Measurements from ENCODE around the gene CTIF. TPM values are rescaled to one million over a fixed set of nuclear protein-coding genes. Genes with fewer than 3 reads are reported as not detected.

The CTIF gene
- total and polyA plus RNA-seq, 12 donors: 44.5 to 74.1 (median 58.9) TPM

GRCh38 chr18:48541026-48541746, 2.4 kb downstream of the CTIF start:
- TF ChIP-seq CTCF (IDR thresholded peaks at IDR 0.05): peak in 1 of 9 donors; percentile 13
- DNase-seq (peak; percentile 73 to 84), ATAC-seq (peak; percentile 50 to 77 (median 70))
- Histone ChIP-seq H3K27ac (peak overlapping the region; percentile 89 to 97 (median 95)), H3K36me3 (no peaks in the 10 kb centered on the region), H3K27me3 (no peaks in the 10 kb centered on the region), H3K9me3 (no peaks in the 10 kb centered on the region), H3K4me1 (peaks cover 11 to 57% (median 43%) of the 10 kb centered on the region in 9 donors), H3K4me3 (peak overlapping the region; percentile 72 to 90 (median 88))
- intact Hi-C loops (cut with DNase I): loop anchor here in 6 of 10 donors (5.0 to 10.0 kb wide), 7 partner anchors 41 to 124 kb away; no protein-coding TSS in a partner anchor
- 1% methylated on average over 62 of the region's 62 CpGs for WGBS, 2 donors

GRCh38 chr18:48541747-48542400, 3.0 kb downstream of the CTIF start:
- Histone ChIP-seq H3K4me3 (peak overlapping the region in 7 of 10 donors; percentile 75 to 90 (median 89)), H3K9me3 (no peaks in the 10 kb centered on the region), H3K27ac (peak overlapping the region; percentile 89 to 97 (median 95)), H3K4me1 (peaks cover 11 to 64% (median 48%) of the 10 kb centered on the region in 9 donors), H3K36me3 (no peaks in the 10 kb centered on the region), H3K27me3 (no peaks in the 10 kb centered on the region)
- no peak for TF ChIP-seq CTCF (IDR thresholded peaks at IDR 0.05)
- intact Hi-C loops (cut with DNase I): loop anchor here in 6 of 10 donors (5.0 to 10.0 kb wide), 7 partner anchors 40 to 123 kb away; no protein-coding TSS in a partner anchor
- ATAC-seq (no peak), DNase-seq (no peak)
- 89 to 97% methylated on average over 4 of the region's 4 CpGs for WGBS, 2 donors

- Histone ChIP-seq H3K4me1 (peaks cover 12 to 72% (median 56%) of the 10 kb centered on the region in 9 donors), H3K4me3 (no peak overlapping the region), H3K36me3 (no peaks in the 10 kb centered on the region), H3K27ac (peak overlapping the region in 3 of 10 donors; percentile 6 to 95 (median 60)), H3K27me3 (no peaks in the 10 kb centered on the region), H3K9me3 (no peaks in the 10 kb centered on the region)
- TF ChIP-seq CTCF (IDR thresholded peaks at IDR 0.05): no peak
- intact Hi-C loops (cut with DNase I): loop anchor here in 6 of 10 donors (5.0 to 10.0 kb wide), 7 partner anchors 40 to 122 kb away; no protein-coding TSS in a partner anchor
- 80 to 87% methylated on average over 7 of the region's 7 CpGs for WGBS, 2 donors
- DNase-seq (no peak), ATAC-seq (no peak)
Observed at GRCh38 chr18:48542513-48543181, 3.8 kb downstream of the CTIF start.

GRCh38 chr18:48543228-48543627, 4.4 kb downstream of the CTIF start:
- no peaks in the 10 kb centered on the region for H3K9me3 ChIP-seq
- intact Hi-C loops (cut with DNase I): loop anchor here in 6 of 10 donors (5.0 to 10.0 kb wide), 7 partner anchors 39 to 122 kb away; no protein-coding TSS in a partner anchor
- peaks cover 16 to 73% (median 59%) of the 10 kb centered on the region in 9 donors for H3K4me1 ChIP-seq
- peak overlapping the region in 2 of 10 donors; percentile 6 to 60 for H3K27ac ChIP-seq
- ATAC-seq (no peak), DNase-seq (no peak)
- TF ChIP-seq CTCF (IDR thresholded peaks at IDR 0.05): no peak
- 70 to 74% methylated on average over 8 of the region's 8 CpGs for WGBS, 2 donors
- H3K4me3 ChIP-seq: no peak overlapping the region
- H3K27me3 ChIP-seq: no peaks in the 10 kb centered on the region
- H3K36me3 ChIP-seq: no peaks in the 10 kb centered on the region

Measured in heart right ventricle (tissue), 16 donors.